Body of pancreas (tissue), 4 donors: ENCODE results near the gene ZCCHC2.

Experiments used
- POLR2A ChIP-seq, 3 donors: fragments of 450-650 bp; IDR thresholded peaks; one replicate each; pipeline ENCODE4 v1.6.1; 2016; ENCODE audit warnings: antibody characterized with exemption in 3 of 3, mild to moderate bottlenecking in 2 of 3
- TF ChIP-seq, protein P1 (sequence below), 7 experiments: fragments of 450-650 bp in 4 of 7; fragments of 200-600 bp in 3 of 7; sonication (generic) in 3 of 7; IDR thresholded peaks; one replicate each; pipeline ENCODE4 v1.5.1; 2016 to 2019; ENCODE audit warnings: antibody characterized with exemption in 7 of 7

DNA sequence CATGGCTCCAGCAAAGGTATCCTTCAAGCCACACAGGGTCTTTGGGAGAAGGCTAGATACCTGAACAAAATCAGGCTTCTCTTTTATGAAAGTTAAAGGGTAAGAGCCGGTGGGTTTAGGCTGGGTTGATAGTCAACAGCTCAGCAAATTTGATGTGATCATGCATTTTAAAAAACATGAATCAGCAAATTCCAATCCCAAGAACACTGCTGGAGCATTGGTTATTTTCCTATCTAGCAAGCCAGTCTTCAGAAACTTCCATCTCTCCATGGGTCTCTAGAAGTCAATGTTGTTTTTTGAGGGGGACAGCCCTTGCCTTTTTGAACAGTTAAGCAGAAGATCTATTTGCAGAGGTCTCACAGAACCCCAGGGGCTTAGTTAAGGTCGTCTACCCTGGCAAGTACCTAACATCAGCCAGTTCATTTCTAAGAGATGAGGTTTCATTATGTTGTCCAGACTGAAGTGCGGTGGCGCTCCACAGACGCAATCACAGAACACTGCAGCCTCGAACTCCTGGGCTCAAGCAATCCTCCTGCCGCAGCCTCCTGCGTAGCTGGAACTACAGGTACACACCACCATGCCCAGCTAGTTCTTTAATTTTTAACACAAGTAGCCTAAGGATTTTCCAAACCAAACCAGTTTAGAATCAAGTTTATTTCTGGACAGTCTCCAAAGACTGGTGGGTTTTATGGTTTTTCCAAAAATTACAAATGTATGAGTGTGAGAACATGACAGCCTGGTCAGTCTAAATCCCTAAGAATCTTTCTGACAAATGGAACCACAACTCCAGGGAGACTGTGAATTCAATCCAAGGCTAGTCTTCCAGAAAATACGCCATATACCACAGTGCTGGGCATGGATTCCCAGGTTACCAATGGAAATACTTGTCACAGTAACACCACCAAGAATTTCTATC is 4.1 kb upstream of the ZCCHC2 start:
- TF ChIP-seq, protein P1, sequence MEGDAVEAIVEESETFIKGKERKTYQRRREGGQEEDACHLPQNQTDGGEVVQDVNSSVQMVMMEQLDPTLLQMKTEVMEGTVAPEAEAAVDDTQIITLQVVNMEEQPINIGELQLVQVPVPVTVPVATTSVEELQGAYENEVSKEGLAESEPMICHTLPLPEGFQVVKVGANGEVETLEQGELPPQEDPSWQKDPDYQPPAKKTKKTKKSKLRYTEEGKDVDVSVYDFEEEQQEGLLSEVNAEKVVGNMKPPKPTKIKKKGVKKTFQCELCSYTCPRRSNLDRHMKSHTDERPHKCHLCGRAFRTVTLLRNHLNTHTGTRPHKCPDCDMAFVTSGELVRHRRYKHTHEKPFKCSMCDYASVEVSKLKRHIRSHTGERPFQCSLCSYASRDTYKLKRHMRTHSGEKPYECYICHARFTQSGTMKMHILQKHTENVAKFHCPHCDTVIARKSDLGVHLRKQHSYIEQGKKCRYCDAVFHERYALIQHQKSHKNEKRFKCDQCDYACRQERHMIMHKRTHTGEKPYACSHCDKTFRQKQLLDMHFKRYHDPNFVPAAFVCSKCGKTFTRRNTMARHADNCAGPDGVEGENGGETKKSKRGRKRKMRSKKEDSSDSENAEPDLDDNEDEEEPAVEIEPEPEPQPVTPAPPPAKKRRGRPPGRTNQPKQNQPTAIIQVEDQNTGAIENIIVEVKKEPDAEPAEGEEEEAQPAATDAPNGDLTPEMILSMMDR (IDR thresholded peaks at IDR 0.05): no peak
- no peak for TF ChIP-seq POLR2A (IDR thresholded peaks at IDR 0.05)
